Right hindlimb (tissue), 1 donor: ENCODE results near the gene CHCHD5.
"Not testable (repeated sequence)": the region's sequence is repeated elsewhere in the genome, so short reads cannot be mapped to it uniquely, and the experiment has no call there.

Experiments used
- DNase-seq: peaks from one replicate; pipeline ENCODE4 v3.0.0-alpha.2; 2018

CHCHD5 gene

DNA sequence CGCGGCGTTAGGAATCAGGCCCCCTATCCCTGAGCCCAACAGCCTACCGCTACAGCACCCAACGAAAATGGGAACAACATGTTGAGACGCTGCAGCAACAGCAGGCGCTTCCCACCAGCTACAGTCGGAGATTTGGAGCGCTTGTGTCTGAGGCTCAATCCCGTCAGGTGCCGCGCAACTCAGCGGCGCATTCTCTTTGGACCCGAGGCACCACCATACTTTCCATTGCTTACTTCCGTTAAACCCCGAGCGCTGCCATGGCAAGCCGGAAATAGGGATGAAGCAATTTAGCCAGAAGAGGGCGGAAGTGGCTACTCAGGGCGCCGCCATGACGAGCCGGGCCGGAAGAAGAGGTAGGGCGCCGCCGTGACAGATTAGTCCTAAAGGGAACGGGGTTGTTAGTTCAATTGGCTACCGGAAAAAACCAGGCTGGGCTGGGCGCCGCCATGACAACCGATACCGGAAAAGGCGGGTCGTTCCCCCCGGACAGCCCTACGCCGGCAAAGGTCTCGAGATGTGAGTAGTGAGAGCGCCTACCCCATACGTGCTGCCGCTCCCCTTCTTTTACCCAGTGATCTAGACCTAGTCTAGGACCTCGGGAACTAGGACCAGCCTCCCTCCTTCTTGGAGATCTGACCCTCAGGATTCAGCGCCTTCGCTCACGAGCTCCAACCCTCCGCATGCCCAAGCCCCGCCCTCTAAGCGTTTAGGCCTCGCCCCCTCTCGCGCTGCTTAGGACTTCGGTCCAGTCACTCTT is at the start of gene CHCHD5:
Gene CHCHD5 (plus strand): TSS at position 476 of the 757 bp plus-strand sequence. CDS start 39 bp downstream, at position 515.
- peak; percentile 97 for DNase-seq

GRCh38 chr2:112534826-112535225 is 49.6 kb upstream of the CHCHD5 start:
- DNase-seq = no peak

- not testable (repeated sequence) for DNase-seq
These were observed 47.7 kb upstream of the CHCHD5 start for GRCh38 chr2:112536665-112537064.

- no peak for DNase-seq
These were observed 45.1 kb upstream of the CHCHD5 start for GRCh38 chr2:112539306-112539705.

- no peak for DNase-seq
These were observed 43.5 kb upstream of the CHCHD5 start for GRCh38 chr2:112540906-112541305.

- DNase-seq = peak; percentile 90
These were observed 42.9 kb upstream of the CHCHD5 start for GRCh38 chr2:112541315-112542122.

- DNase-seq = peak; percentile 91
These were observed 42.1 kb upstream of the CHCHD5 start, which contains the start of gene POLR1B for GRCh38 chr2:112542123-112542983. Gene POLR1B (plus strand): TSS chr2:112542465. CDS start chr2:112542495, 30 bp downstream.

DNA sequence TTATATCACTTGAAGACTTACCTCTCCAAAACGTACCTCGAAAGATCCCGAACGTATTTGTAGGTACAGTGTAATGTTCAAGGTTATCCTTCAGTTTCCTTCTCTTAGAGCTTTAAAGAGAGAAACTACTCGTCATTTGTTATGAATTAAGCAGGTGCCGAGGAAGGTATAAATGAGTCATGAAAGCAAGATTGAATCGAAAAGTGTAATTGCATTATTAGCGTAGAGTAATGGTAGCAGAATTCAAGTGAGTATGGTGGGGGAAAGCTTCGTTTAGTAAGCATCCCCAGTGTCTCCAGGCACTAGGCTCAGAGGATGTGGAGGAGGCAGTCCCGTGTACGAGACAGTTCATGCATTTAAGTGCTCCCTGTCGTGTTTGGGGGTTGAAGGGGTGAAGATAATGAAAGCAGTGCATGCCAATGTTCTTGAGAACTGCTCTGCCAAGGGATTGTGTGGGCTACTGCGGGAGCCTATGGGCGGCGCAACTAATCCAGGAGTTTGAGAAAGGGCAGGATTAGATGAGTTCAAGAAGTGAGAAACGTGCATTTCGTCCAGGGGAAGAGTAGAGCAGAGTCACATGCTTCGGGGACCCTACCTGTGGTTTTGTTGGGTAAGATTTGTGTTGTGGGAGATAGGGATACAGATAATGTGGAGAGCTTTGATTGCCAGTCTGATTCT is 41.3 kb upstream of the CHCHD5 start:
- no peak for DNase-seq

DNA sequence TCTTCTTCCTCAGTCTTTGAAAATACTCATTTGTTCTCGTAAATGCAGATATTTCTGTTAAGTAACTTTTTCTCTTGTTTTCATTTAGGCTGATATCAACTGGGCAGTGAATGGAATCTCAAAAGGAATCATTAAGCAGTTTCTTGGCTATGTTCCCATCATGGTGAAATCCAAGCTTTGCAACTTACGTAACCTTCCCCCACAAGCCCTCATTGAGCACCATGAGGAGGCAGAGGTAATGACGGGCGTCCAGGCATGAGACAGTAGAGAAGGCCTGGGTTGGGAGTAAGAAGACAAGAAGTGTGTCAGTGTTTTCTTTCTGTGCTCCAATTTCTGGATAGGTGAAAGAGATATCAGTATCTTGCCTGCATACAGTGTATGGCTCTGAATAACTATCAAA is 37.1 kb upstream of the CHCHD5 start:
- no peak for DNase-seq

GRCh38 chr2:112548980-112549379 is 35.4 kb upstream of the CHCHD5 start:
- DNase-seq = no peak

DNA sequence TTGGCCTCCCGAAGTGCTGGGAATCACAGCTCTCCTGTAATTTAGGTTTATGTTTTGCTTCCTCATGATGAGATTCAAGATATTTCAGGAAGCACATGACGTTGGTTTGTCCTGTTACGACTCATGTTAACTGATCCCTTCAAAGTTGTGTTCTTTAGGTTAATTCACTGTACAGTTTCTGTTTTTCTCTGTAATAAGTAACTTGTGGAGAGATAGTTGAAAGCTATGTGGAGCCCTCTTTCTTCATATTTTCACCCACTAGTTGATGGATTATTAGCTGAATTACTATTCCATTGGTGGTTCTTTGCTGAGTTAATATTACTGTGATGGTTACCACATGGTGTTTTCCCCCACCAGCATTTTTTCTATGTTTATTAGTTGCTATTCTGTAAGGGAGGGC is 18.3 kb upstream of the CHCHD5 start:
- DNase-seq = no peak

DNA sequence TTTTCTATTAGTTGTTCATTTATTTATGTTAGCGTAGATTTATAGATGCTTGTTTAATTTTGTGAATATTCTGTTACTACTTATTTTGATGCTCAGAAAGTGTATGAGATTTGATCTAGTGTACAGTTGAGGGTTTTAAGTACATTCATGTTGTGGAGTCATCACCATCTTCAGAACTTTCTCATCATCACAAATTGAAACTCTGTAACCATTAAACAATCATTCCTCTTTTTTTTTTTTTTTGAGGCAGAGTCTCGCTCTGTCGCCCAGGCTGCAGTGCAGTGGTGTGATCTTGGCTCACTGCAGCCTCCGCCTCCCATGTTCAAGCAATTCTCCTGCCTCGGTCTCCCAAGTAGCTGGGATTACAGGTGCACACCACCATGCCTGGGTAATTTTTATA is 17.9 kb upstream of the CHCHD5 start:
- DNase-seq = not testable (repeated sequence)

DNA sequence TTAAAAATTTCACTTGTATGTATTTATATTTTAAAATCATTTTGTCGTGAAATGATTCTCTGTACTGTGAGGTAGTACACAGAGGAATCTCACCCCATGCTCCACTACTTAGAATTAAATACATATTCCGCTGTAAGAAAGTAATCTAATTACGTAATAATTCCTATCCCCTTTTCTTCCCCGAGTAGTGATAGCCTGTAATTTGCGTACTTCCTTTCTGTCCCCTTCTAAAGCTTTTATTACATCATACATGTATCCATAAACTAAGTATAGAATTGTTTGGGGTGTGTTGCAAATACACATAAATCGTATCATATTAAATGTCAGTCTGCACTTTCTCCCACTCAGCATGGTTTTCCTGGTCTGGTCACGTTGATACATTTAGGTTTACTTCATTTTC is 12.4 kb upstream of the CHCHD5 start:
- DNase-seq = no peak

- DNase-seq = no peak
These were observed 6.7 kb upstream of the CHCHD5 start for GRCh38 chr2:112577756-112578155.

DNA sequence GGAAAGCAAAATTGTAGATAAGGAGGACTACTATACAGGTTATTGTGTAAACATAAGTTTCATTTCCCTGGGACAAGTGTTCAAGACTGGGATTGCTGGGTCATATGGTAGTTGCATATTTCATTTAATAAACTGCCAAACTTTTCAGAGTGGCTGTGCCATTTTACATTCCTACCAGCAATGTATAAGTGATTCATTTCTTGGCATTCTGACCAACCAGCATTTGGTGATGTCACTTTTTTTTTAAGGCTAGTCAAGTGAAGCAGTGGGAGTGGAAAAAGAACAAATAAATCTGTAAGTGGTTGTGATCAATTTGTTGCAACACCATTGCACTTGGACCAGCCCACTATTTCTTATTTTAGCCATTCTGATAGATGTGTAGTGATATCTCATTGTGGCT is 5.2 kb upstream of the CHCHD5 start:
- DNase-seq = no peak

DNA sequence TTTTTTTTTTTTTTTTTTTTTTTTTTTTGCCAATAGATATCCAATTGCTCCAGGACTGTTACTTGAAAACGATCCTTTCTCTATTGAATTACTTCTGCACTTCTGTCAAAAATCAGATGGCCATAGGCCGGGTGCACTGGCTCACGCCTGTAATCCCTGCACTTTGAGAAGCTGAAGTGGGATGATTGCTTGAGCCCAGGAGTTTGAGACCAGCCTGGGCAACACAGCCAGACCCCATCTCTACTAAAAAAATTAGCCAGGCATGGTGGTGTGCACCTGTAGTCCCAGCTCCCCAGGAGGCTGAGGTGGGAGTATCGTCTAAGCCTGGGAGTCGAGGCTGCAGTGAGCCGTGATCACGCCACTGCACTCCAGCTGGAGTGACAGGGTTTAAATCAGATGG is 4.3 kb upstream of the CHCHD5 start:
- no peak for DNase-seq

DNA sequence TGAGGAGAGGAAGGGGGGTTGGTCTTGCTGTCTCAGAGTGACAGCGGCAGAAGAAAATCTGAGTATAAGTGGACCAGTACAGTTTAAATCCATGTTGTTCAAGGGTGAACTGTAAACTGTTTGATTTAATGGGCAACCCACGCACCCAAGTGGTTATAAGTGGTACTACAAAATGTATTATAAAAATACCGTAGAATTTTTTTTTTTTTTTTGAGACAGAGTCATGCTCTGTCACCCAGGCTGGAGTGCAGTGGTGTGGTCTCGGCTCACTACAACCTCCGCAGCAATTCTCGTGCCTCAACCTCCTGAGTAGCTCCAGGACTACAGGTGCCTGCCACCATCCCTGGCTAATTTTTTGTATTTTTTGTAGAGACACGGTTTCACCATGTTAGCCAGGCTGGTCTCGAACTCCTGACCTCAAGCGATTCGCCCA is 2.1 kb upstream of the CHCHD5 start:
- DNase-seq = no peak

DNA sequence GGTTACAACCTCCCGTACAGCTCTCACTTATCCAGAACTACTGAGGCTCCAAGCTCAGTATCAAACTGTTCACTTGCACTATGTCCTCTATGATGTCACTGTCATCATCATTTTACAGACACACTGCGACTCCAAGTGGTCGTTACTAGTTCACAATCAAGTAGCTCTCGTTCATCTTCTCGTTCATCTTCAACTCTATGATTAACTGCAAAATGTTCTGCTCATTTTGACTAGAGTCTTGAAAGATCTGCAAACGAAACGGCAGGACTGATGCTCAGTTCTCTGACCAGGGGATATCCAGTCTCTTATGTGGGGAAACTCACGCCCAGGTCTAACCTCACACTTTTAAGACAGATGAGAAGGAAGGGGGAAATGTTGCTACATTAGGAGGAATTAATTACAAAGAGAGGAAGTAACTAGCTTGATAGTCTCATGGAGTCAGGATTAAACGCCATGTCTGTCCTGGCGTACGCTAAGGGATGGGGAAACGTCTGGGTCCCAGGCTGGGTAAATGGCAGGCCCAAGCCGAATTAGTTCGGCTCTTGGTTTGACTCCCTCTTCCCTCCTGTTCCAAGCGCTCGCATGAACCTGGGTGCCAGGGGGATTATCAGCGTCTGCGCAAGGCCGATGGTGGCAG is 794 bp upstream of the CHCHD5 start:
- DNase-seq = no peak

DNA sequence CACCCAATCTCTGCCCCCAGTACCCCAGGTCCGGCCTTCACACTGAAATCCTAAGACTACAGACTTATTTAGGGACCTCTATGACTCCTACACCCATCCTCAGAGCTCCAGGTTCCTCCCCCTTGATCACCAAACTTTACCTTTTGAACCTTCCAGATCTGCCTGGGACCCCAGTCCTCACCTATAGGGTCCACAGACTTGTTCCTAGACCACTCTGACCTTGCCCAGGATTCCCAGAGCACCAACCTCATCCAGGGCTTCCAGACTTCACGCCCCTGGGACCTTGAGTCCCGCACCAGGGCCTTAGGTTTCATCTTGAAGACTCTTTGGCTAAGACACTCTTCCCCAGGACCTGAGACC is 462 bp downstream of the CHCHD5 start:
- DNase-seq = no peak

DNA sequence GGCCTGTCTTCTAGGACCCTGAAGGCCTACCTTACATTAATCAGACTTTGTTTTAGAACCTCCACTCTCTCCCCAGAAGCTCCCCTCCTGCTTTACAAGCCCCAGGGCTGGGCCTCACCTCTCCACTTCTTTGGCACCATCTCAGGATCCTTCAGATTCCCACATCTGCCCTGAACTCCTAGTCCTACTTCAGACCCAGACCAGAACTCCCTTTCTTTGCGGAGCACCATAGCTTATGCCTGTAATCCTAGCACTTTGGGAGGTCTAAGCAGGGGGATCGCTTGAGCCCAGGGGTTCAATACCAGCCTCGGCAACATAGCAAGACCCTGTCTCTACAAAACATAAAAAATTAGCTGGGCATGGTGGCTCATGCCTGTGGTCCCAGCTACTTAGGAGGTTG is 991 bp downstream of the CHCHD5 start:
- no peak for DNase-seq

DNA sequence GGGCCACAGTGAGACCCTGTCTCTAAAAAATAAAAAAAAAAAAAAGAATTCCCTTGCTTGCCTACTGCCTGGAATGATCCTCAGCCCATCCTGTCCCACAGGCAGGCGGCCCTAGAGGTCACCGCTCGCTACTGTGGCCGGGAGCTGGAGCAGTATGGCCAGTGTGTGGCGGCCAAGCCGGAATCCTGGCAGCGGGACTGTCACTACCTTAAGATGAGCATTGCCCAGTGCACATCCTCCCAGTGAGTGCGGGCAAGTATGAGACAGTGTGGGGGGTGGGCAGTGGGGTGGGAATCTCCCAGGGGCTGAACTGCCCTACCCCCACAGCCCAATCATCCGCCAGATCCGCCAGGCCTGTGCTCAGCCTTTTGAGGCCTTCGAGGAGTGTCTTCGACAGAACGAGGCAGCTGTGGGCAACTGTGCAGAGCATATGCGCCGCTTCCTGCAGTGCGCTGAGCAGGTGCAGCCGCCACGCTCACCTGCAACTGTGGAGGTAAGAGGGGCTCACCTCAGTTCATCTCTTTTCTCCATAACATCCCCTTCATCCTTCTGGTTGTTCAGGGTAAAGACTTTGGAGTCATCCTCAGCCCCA is 1.6 kb downstream of the CHCHD5 start:
- DNase-seq = no peak

GRCh38 chr2:112588611-112589045 is 4.2 kb downstream of the CHCHD5 start:
- DNase-seq = peak; percentile 41
